Nephron progenitor cell (in vitro differentiated cells): Measurements from ENCODE around the gene CYLD.
A peak's percentile ranks its signal among the peaks of the same experiment; 100 is the strongest.

Experiments used
- DNase-seq: peaks from one replicate; pipeline ENCODE4 v3.0.0; 2021
- H3K27ac Mint-ChIP-seq: 2 replicates; pipeline ENCODE4 v1.8.0; 2021; ENCODE audit warnings: mild to moderate bottlenecking, moderate library complexity, mixed read lengths
- H3K27me3 Mint-ChIP-seq: 2 replicates; pipeline ENCODE4 v1.8.0; 2021; ENCODE audit warnings: mild to moderate bottlenecking, low read depth, mixed read lengths; ENCODE audit not compliant: poor library complexity
- H3K36me3 Mint-ChIP-seq: 2 replicates; pipeline ENCODE4 v1.8.0; 2021; ENCODE audit warnings: low read depth, mixed read lengths
- H3K4me1 Mint-ChIP-seq: 2 replicates; pipeline ENCODE4 v1.8.0; 2021; ENCODE audit warnings: mixed read lengths
- H3K4me3 Mint-ChIP-seq: 2 replicates; pipeline ENCODE4 v1.8.0; 2021; ENCODE audit warnings: mild to moderate bottlenecking, moderate library complexity, mixed read lengths
- H3K9me3 Mint-ChIP-seq: 2 replicates; pipeline ENCODE4 v1.8.0; 2021; ENCODE audit warnings: mild to moderate bottlenecking, moderate library complexity, mixed read lengths
- TF ChIP-seq, protein P1 (sequence below): fragments of 200-600 bp; sonication (generic); IDR thresholded peaks from 2 replicates; pipeline ENCODE4 v1.5.0; 2021; ENCODE audit warnings: antibody characterized with exemption

CYLD gene

GRCh38 chr16:50739031-50739430, 2.9 kb upstream of the CYLD start:
- DNase-seq, result no peak
- peaks cover 19% of the 10 kb centered on the region for H3K4me1 Mint-ChIP-seq
- H3K27me3 Mint-ChIP-seq, result peaks cover 43% of the 10 kb centered on the region
- no peak overlapping the region for H3K4me3 Mint-ChIP-seq
- TF ChIP-seq, protein P1, sequence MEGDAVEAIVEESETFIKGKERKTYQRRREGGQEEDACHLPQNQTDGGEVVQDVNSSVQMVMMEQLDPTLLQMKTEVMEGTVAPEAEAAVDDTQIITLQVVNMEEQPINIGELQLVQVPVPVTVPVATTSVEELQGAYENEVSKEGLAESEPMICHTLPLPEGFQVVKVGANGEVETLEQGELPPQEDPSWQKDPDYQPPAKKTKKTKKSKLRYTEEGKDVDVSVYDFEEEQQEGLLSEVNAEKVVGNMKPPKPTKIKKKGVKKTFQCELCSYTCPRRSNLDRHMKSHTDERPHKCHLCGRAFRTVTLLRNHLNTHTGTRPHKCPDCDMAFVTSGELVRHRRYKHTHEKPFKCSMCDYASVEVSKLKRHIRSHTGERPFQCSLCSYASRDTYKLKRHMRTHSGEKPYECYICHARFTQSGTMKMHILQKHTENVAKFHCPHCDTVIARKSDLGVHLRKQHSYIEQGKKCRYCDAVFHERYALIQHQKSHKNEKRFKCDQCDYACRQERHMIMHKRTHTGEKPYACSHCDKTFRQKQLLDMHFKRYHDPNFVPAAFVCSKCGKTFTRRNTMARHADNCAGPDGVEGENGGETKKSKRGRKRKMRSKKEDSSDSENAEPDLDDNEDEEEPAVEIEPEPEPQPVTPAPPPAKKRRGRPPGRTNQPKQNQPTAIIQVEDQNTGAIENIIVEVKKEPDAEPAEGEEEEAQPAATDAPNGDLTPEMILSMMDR, result no peak
- no peak overlapping the region for H3K27ac Mint-ChIP-seq
- H3K36me3 Mint-ChIP-seq, result no peaks in the 10 kb centered on the region
- H3K9me3 Mint-ChIP-seq, result no peaks in the 10 kb centered on the region

GRCh38 chr16:50740736-50741135, 1.1 kb upstream of the CYLD start:
- TF ChIP-seq, protein P1, result no peak
- no peaks in the 10 kb centered on the region for H3K9me3 Mint-ChIP-seq
- no peak overlapping the region for H3K27ac Mint-ChIP-seq
- no peak for DNase-seq
- peaks cover 19% of the 10 kb centered on the region for H3K4me1 Mint-ChIP-seq
- H3K36me3 Mint-ChIP-seq, result peaks cover 7% of the 10 kb centered on the region
- peaks cover 46% of the 10 kb centered on the region for H3K27me3 Mint-ChIP-seq
- no peak overlapping the region for H3K4me3 Mint-ChIP-seq

DNA sequence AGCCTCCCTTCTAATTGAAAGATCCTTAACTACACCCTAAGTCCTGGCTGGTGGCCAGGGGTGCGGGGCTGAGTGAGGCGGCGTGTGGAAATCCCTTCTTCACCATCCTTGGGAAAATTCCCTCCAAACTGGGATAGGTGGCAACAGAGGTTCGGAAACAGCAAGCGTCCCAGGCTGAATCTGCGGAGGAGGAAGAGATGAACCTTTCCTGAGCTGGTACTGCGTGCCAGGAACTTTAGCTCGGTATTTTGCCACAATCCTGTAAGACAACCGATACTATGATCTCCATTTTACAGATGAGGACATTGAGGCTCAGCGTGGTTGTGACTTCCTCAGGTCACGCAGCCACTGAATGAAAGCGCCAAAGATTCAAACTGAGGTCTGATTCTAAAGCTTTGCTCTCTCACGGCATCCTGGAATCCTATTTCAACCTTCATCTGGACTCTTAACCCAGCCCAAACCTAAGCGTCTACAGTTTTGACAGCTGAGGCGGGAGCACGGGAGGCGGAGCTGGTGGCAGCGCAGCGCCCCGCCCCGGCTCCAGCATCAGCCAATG, 583 bp upstream of the CYLD start:
- TF ChIP-seq, protein P1, result no peak
- no peak for DNase-seq

GRCh38 chr16:50742576-50743200, 802 bp downstream of the CYLD start:
- no peaks in the 10 kb centered on the region for H3K9me3 Mint-ChIP-seq
- H3K27me3 Mint-ChIP-seq, result peaks cover 36% of the 10 kb centered on the region
- peaks cover 26% of the 10 kb centered on the region for H3K4me1 Mint-ChIP-seq
- TF ChIP-seq, protein P1, result no peak
- no peak overlapping the region for H3K27ac Mint-ChIP-seq
- peak; percentile 23 for DNase-seq
- H3K4me3 Mint-ChIP-seq, result peak overlapping the region; percentile 85
- H3K36me3 Mint-ChIP-seq, result peaks cover 8% of the 10 kb centered on the region

More for the DNA sequence above, 583 bp upstream of the CYLD start:
- Mint-ChIP-seq H3K27me3 (peaks cover 46% of the 10 kb centered on the region), H3K4me1 (peaks cover 19% of the 10 kb centered on the region), H3K9me3 (no peaks in the 10 kb centered on the region), H3K27ac (no peak overlapping the region), H3K36me3 (peaks cover 8% of the 10 kb centered on the region), H3K4me3 (peak overlapping the region; percentile 73)

GRCh38 chr16:50743581-50744225, 1.8 kb downstream of the CYLD start:
- H3K36me3 Mint-ChIP-seq, result peaks cover 8% of the 10 kb centered on the region
- TF ChIP-seq, protein P1, result no peak
- peaks cover 28% of the 10 kb centered on the region for H3K27me3 Mint-ChIP-seq
- DNase-seq, result no peak
- H3K9me3 Mint-ChIP-seq, result no peaks in the 10 kb centered on the region
- H3K4me3 Mint-ChIP-seq, result peak overlapping the region; percentile 85
- H3K27ac Mint-ChIP-seq, result no peak overlapping the region
- peaks cover 30% of the 10 kb centered on the region for H3K4me1 Mint-ChIP-seq
